WERI-Rb-1 (cell line): ENCODE results near the gene CCDC28B.

Experiments
- DNase-seq: peaks from one replicate; pipeline ENCODE4 v3.0.0-alpha.2; 2020
- H3K27ac ChIP-seq: fragments of 250-450 bp; sonication (Bioruptor Pico); 2 replicates; pipeline ENCODE4 v1.5.1; 2020; ENCODE audit warnings: mild to moderate bottlenecking, moderate library complexity
- H3K27me3 ChIP-seq: fragments of 250-450 bp; sonication (Bioruptor Pico); 2 replicates; pipeline ENCODE4 v1.5.1; 2021; ENCODE audit warnings: mild to moderate bottlenecking, low read depth, moderate library complexity; ENCODE audit not compliant: insufficient read depth, severe bottlenecking
- H3K36me3 ChIP-seq: fragments of 250-450 bp; sonication (Bioruptor Pico); 2 replicates; pipeline ENCODE4 v1.5.1; 2020; ENCODE audit warnings: mild to moderate bottlenecking, moderate library complexity
- H3K4me3 ChIP-seq: 2 replicates; pipeline ENCODE4 v1.5.1; 2011; ENCODE audit warnings: low read depth, mild to moderate bottlenecking, control low read depth, low read length
- H3K9me3 ChIP-seq: fragments of 250-450 bp; sonication (Bioruptor Pico); 2 replicates; pipeline ENCODE4 v1.5.1; 2021; ENCODE audit warnings: mild to moderate bottlenecking, moderate library complexity; ENCODE audit not compliant: severe bottlenecking
- TF ChIP-seq, protein P1 (sequence below): IDR thresholded peaks from 2 replicates; pipeline ENCODE4 v1.5.1; 2011; ENCODE audit warnings: low read depth, mild to moderate bottlenecking, control low read depth, inconsistent platforms, low read length

Gene CCDC28B

DNA sequence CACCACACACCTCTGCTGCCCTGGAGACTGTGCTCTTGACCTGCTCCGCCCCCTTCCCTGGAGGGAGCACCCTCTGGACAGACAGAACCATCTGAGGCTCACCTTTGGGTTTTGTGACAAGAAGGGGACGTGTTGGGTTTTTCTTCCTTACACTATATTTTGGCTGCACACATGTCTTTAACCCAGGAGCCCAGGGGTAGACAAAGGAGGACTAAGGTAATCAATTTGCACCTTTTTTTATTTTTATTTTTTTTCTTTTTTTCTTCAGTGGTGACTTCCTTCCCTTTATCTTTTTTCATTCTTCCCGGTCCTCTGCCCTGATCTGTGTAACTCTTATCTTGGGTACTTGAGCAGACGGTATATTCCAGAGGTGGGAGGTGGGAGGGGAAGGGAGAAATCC, 29.4 kb upstream of the CCDC28B start:
- Histone ChIP-seq H3K27me3 (no peaks in the 10 kb centered on the region), H3K9me3 (no peaks in the 10 kb centered on the region), H3K36me3 (peaks cover 59% of the 10 kb centered on the region), H3K27ac (no peak overlapping the region), H3K4me3 (no peak overlapping the region)
- TF ChIP-seq, protein P1, sequence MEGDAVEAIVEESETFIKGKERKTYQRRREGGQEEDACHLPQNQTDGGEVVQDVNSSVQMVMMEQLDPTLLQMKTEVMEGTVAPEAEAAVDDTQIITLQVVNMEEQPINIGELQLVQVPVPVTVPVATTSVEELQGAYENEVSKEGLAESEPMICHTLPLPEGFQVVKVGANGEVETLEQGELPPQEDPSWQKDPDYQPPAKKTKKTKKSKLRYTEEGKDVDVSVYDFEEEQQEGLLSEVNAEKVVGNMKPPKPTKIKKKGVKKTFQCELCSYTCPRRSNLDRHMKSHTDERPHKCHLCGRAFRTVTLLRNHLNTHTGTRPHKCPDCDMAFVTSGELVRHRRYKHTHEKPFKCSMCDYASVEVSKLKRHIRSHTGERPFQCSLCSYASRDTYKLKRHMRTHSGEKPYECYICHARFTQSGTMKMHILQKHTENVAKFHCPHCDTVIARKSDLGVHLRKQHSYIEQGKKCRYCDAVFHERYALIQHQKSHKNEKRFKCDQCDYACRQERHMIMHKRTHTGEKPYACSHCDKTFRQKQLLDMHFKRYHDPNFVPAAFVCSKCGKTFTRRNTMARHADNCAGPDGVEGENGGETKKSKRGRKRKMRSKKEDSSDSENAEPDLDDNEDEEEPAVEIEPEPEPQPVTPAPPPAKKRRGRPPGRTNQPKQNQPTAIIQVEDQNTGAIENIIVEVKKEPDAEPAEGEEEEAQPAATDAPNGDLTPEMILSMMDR, result no peak
- no peak for DNase-seq

DNA sequence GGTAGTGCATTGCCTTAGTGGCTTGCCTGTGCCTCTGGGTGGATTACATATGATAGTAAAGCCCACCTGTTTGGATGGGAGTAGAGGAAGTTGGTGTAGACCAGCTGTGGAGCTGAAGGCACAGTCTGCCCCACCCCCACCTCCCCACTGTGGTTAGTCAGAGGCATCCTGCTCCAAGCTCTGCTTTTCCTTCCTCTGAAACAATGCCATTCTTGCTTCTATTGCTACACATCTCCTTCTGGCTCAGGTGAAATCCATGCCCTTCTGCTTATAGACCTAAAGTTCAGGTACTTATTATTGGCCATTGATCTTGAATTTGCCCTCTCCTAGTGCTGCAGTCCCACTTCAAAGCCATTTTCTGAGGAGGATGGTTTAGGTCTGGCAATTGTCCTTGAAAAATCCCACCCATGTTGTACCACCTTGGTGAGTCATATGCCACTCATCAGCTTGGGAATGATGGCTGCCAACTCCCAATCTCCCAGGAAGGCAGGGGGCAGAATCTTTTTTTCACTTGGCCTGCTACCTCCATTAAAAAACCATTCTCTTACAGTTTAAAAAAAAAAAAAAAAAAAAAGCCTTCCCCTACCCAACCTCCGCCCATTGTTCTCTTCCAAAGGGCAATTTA, 27.7 kb upstream of the CCDC28B start:
- DNase-seq, result no peak
- Histone ChIP-seq H3K27me3 (no peaks in the 10 kb centered on the region), H3K4me3 (no peak overlapping the region), H3K36me3 (peaks cover 45% of the 10 kb centered on the region), H3K27ac (no peak overlapping the region), H3K9me3 (no peaks in the 10 kb centered on the region)
- TF ChIP-seq, protein P1, result no peak

DNA sequence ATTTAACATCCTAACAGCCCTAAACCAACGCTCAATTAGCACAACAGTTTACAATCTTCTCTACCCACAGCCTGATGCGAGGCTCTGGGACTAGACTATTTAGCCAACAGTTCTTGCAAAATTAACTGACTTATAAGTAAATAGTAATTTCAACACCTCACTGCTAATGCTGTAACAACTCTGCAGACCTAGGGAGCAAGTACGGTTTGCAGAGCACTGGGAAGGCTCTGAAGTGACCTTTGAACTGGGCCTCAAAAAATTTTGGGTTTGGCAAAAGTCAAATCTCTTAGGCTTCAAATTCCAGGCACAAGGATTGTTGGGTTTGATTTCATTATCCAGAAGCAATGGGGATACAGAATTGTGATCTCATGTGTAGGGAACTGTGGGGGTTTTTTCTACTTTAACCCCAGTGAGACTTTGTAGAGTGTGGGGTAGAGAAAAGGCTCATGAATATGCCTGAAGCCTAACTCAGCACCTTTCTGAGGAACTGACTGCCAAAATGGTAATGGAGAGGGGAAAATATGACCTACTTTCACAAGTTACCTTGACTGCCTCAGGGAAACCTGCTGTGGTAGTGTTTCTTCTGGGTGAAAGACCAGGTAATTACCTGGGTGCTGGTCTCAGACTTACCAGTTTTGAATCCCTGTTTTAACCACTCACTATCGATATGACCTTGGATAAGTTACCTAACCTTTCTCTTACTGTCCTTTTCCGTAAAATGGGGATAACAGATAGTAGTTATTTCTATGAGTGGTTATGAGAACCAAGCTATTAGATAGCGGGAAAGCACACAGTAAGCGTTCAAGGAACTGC, 21.8 kb upstream of the CCDC28B start:
- H3K27me3 ChIP-seq, result no peaks in the 10 kb centered on the region
- peaks cover 41% of the 10 kb centered on the region for H3K36me3 ChIP-seq
- no peaks in the 10 kb centered on the region for H3K9me3 ChIP-seq
- no peak for DNase-seq
- TF ChIP-seq, protein P1, result no peak
- H3K4me3 ChIP-seq, result peak overlapping the region; percentile 82
- peak overlapping the region; percentile 93 for H3K27ac ChIP-seq

DNA sequence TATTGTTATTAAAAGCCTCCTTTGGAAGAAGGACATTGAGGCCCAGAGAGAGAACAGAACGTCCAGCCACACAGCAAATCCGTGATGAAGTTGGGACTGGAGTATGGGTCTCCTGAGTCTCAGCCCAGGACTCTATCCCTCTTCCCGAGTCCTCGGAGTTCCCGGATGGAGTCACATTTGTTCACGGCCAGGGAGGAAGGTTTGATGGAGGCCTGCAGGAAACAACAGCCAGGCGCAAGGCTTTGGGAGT, 21.3 kb upstream of the CCDC28B start:
- TF ChIP-seq, protein P1, result no peak
- H3K9me3 ChIP-seq, result no peaks in the 10 kb centered on the region
- H3K27ac ChIP-seq, result peak overlapping the region; percentile 93
- H3K36me3 ChIP-seq, result peaks cover 42% of the 10 kb centered on the region
- peak overlapping the region; percentile 82 for H3K4me3 ChIP-seq
- H3K27me3 ChIP-seq, result no peaks in the 10 kb centered on the region
- no peak for DNase-seq

DNA sequence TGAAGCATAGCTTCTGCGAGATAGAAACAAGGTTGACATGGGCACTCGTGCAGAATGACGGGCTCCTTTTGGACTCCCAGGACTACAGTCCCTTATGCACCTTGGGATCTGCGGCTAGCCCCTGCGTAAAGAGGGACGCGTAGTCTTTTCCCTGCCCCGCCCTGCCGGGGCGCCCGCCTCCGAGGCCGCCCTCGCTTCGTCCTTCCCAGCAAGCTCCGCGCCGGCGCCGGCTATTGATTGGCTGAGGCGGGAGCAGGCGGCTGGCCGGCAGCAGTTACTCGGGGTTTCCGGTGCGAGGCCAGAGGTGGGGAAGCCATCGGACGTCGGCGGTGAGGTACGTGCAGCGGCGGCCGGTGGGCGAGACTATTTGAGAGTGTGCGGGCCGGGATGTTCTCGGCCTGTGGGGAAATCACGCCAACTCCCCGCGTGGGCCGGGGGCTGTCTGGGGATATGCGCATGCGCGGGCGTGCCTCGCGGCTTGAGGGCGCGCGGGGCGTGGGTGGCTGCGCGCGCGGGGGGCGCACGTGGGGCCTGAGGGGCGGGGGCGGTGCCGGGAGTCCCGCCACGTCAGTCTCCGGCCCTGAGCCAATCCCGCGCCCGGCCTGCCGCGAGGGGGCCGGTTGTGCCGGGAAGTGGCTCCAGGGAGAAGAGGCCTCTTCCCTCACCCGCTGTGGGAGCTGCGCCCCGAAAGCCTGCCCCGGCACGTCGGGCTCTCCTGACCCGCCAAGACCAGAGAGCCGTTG, 20.8 kb upstream of the CCDC28B start, which contains the start of gene TXLNA:
Gene TXLNA, plus strand, starts transcription at position 233 of the 743 bp plus-strand sequence. CDS start 671 bp downstream, outside the sequence.
- H3K36me3 ChIP-seq, result peaks cover 47% of the 10 kb centered on the region
- DNase-seq, result peak; percentile 96
- H3K9me3 ChIP-seq, result no peaks in the 10 kb centered on the region
- TF ChIP-seq, protein P1, result no peak
- peak within 1 kb of the TSS; percentile 82 for H3K4me3 ChIP-seq
- peak within 1 kb of the TSS; percentile 93 for H3K27ac ChIP-seq
- H3K27me3 ChIP-seq, result no peaks in the 10 kb centered on the region
